Measurements from ENCODE around the gene RIMBP2.

- TF ChIP-seq HOXC10 (CRISPR knock-in tag; IDR thresholded peaks at IDR 0.05) (no peak), CTCF (tag by site-specific recombination; IDR thresholded peaks at IDR 0.05) (no peak), ZNF514 (tag by site-specific recombination; IDR thresholded peaks at IDR 0.05) (no peak), ZNF423 (tag by site-specific recombination; IDR thresholded peaks at IDR 0.05) (no peak), ZNF473 (tag by site-specific recombination; IDR thresholded peaks at IDR 0.05) (no peak), ZNF146 (tag by site-specific recombination; IDR thresholded peaks at IDR 0.05) (no peak), PBX3 (CRISPR knock-in tag; IDR thresholded peaks at IDR 0.05) (no peak), ZNF639 (tag by site-specific recombination; IDR thresholded peaks at IDR 0.05) (no peak)
Measured at GRCh38 chr12:130674676-130675075, 41.4 kb downstream of the RIMBP2 start.

All from HEK293 (cell line).